Keratinocyte (primary cell): ENCODE data around the gene ADGRV1. TPM values are rescaled to one million over a fixed set of nuclear protein-coding genes. Genes with fewer than 3 reads are reported as not detected.

Experiments
- DNase-seq: peaks from one replicate; pipeline ENCODE4 v3.0.0-alpha.2; 2011; ENCODE audit warnings: low read depth, missing footprints, low spot score
- FAIRE-seq: peaks from 2 replicates; lab custom pipeline; 2011; peaks lifted over from hg19 to GRCh38; lab: Jason Lieb, UNC
- H2AFZ ChIP-seq: 2 replicates; pipeline ENCODE4 v1.6.0; 2012; ENCODE audit warnings: low read length, control low read depth, inconsistent platforms; ENCODE audit not compliant: control insufficient read depth
- H3K27ac ChIP-seq: 2 replicates; pipeline ENCODE4 v1.5.1; 2011; ENCODE audit warnings: low read length; ENCODE audit not compliant: control insufficient read depth, insufficient read depth
- H3K27me3 ChIP-seq: 3 replicates; pipeline ENCODE4 v1.6.0; 2011; ENCODE audit warnings: low read length; ENCODE audit not compliant: control insufficient read depth, insufficient read depth; ENCODE audit errors: extremely low read depth
- H3K36me3 ChIP-seq, 2 experiments: 2 replicates in 1 of 2; 3 replicates in 1 of 2; pipeline ENCODE4 v1.5.1; 2011; ENCODE audit warnings: low read length in 2 of 2, mild to moderate bottlenecking in 1 of 2; ENCODE audit not compliant: control insufficient read depth in 2 of 2, insufficient read depth in 2 of 2; ENCODE audit errors: extremely low read depth in 1 of 2
- H3K4me1 ChIP-seq: 3 replicates; pipeline ENCODE4 v1.5.1; 2011; ENCODE audit warnings: low read length; ENCODE audit not compliant: control insufficient read depth, insufficient read depth; ENCODE audit errors: extremely low read depth
- H3K4me2 ChIP-seq: 3 replicates; pipeline ENCODE4 v1.6.0; 2011; ENCODE audit warnings: low read depth, low read length; ENCODE audit not compliant: control insufficient read depth, insufficient read depth; ENCODE audit errors: extremely low read depth
- H3K4me3 ChIP-seq, 3 experiments: fragments of 200-600 bp in 1 of 3; sonication (generic) in 1 of 3; 2 replicates in 2 of 3; 3 replicates in 1 of 3; pipeline ENCODE4 v1.5.1; 2011 to 2016; ENCODE audit warnings: low read length in 3 of 3, mild to moderate bottlenecking in 3 of 3, control low read depth in 2 of 3, inconsistent platforms in 1 of 3, low read depth in 1 of 3, mixed read lengths in 1 of 3, mixed run types in 1 of 3, moderate library complexity in 1 of 3; ENCODE audit not compliant: control insufficient read depth in 2 of 3, insufficient read depth in 2 of 3; ENCODE audit errors: extremely low read depth in 1 of 3
- H3K79me2 ChIP-seq: 2 replicates; pipeline ENCODE4 v1.6.0; 2012; ENCODE audit warnings: low read length; ENCODE audit not compliant: control insufficient read depth, insufficient read depth
- H3K9ac ChIP-seq: 3 replicates; pipeline ENCODE4 v1.6.0; 2011; ENCODE audit warnings: low read length; ENCODE audit not compliant: control insufficient read depth, insufficient read depth; ENCODE audit errors: extremely low read depth
- H3K9me1 ChIP-seq: 3 replicates; pipeline ENCODE4 v1.6.0; 2011; ENCODE audit warnings: low read length; ENCODE audit not compliant: control insufficient read depth, insufficient read depth; ENCODE audit errors: extremely low read depth
- H3K9me3 ChIP-seq: 2 replicates; pipeline ENCODE4 v1.5.1; 2012; ENCODE audit warnings: low read depth, low read length; ENCODE audit not compliant: control insufficient read depth
- H4K20me1 ChIP-seq: 3 replicates; pipeline ENCODE4 v1.6.0; 2011; ENCODE audit warnings: low read length; ENCODE audit not compliant: control insufficient read depth, insufficient read depth; ENCODE audit errors: extremely low read depth
- EZH2 ChIP-seq: IDR thresholded peaks from one replicate; pipeline ENCODE4 v1.6.1; 2012; ENCODE audit warnings: inconsistent platforms, mild to moderate bottlenecking, low read length, moderate library complexity
- dilution Hi-C: fragments of 300-500 bp; cut with MboI; formaldehyde crosslinking; loops from one replicate; pipeline ENCODE4 v1.7.0; 2020; ENCODE audit warnings: low sequenced_read_pairs; ENCODE audit not compliant: extremely low pct_ligation_motif_present
- polyA plus RNA-seq, 5 experiments: library from polyadenylated mRNA; depleted of rRNA in 3 of 5; stranded (reverse) in 3 of 5; stranded (forward) in 1 of 5; unstranded in 1 of 5; fragments of >200 nt; gene quantifications; 1 replicate in 1 of 5; 2 replicates in 3 of 5; 3 replicates in 1 of 5; pipeline versions ENCODE4 v1.2.1 to v1.2.3, GENCODE V29; 2011 to 2012; ENCODE audit warnings: missing spikeins in 2 of 5, low read depth in 1 of 5, low replicate concordance in 1 of 5
- TF ChIP-seq, protein P1 (sequence below), 3 experiments: IDR thresholded peaks in 1 of 3; conservative IDR thresholded peaks in 1 of 3; optimal IDR thresholded peaks in 1 of 3; 2 replicates in 2 of 3; 3 replicates in 1 of 3; pipeline versions ENCODE3 to v1.5.1; 2011; ENCODE audit warnings: low read length in 3 of 3, mild to moderate bottlenecking in 3 of 3, moderate library complexity in 2 of 3, control low read depth in 1 of 3, inconsistent platforms in 1 of 3; ENCODE audit not compliant: insufficient read depth in 2 of 3; ENCODE audit errors: extremely low read depth in 1 of 3

ADGRV1 gene
- polyA plus RNA-seq, 1 donor (not counting 4 experiments of a cell fraction or from before 2014, with no cell fraction given) = 0.05 TPM

DNA sequence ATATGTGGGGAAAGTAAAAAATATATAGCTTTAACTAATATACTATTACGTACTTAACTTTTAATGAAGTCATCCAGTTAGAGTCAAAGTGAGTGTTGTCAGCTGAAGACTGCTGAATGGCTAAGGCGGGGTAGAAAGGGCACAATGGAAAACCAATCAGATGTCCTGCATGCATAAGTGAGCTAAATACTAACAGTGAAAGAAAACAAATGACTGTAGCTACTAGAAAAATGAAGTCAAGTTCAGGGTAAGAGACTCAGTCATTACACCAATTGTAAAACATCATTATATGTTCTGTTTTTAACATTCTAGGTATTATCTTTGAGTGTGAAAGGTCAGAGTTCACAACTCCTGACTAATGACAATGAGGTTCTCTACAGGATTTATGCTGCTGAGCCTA, 295.2 kb downstream of the ADGRV1 start:
- Histone ChIP-seq H3K4me3 (no peak overlapping the region), H3K36me3 (no peaks in the 10 kb centered on the region), H3K4me1 (peaks cover 8% of the 10 kb centered on the region), H3K4me2 (no peak overlapping the region), H3K9ac (no peak overlapping the region), H4K20me1 (no peaks in the 10 kb centered on the region), H2AFZ (no peak overlapping the region), H3K9me1 (no peaks in the 10 kb centered on the region), H3K27me3 (no peaks in the 10 kb centered on the region), H3K27ac (no peak overlapping the region), H3K9me3 (no peaks in the 10 kb centered on the region), H3K79me2 (no peaks in the 10 kb centered on the region)
- no peak for TF ChIP-seq EZH2
- TF ChIP-seq, protein P1, sequence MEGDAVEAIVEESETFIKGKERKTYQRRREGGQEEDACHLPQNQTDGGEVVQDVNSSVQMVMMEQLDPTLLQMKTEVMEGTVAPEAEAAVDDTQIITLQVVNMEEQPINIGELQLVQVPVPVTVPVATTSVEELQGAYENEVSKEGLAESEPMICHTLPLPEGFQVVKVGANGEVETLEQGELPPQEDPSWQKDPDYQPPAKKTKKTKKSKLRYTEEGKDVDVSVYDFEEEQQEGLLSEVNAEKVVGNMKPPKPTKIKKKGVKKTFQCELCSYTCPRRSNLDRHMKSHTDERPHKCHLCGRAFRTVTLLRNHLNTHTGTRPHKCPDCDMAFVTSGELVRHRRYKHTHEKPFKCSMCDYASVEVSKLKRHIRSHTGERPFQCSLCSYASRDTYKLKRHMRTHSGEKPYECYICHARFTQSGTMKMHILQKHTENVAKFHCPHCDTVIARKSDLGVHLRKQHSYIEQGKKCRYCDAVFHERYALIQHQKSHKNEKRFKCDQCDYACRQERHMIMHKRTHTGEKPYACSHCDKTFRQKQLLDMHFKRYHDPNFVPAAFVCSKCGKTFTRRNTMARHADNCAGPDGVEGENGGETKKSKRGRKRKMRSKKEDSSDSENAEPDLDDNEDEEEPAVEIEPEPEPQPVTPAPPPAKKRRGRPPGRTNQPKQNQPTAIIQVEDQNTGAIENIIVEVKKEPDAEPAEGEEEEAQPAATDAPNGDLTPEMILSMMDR (optimal IDR thresholded peaks at IDR 0.05 in 1 of 3, IDR thresholded peaks at IDR 0.05 in 1 of 3, conservative IDR thresholded peaks at IDR 0.05 in 1 of 3; ENCODE audit: extremely low read depth in 1 of 3, insufficient read depth in 2 of 3, low read length in 3 of 3) = no peak
- DNase-seq = no peak
- dilution Hi-C loops = no loop called here
- no peak for FAIRE-seq

- Histone ChIP-seq H3K9me1 (no peaks in the 10 kb centered on the region), H2AFZ (no peak overlapping the region), H3K9me3 (no peaks in the 10 kb centered on the region), H3K4me1 (peaks cover 8% of the 10 kb centered on the region), H3K4me3 (no peak overlapping the region), H3K36me3 (no peaks in the 10 kb centered on the region), H4K20me1 (no peaks in the 10 kb centered on the region), H3K27ac (no peak overlapping the region), H3K27me3 (no peaks in the 10 kb centered on the region), H3K79me2 (no peaks in the 10 kb centered on the region), H3K9ac (no peak overlapping the region), H3K4me2 (no peak overlapping the region)
- no peak for DNase-seq
- no peak for TF ChIP-seq EZH2
- TF ChIP-seq, protein P1 (optimal IDR thresholded peaks at IDR 0.05 in 1 of 3, IDR thresholded peaks at IDR 0.05 in 1 of 3, conservative IDR thresholded peaks at IDR 0.05 in 1 of 3; ENCODE audit: extremely low read depth in 1 of 3, insufficient read depth in 2 of 3, low read length in 3 of 3) = no peak
- no peak for FAIRE-seq
- dilution Hi-C loops = no loop called here
These were observed 295.6 kb downstream of the ADGRV1 start for GRCh38 chr5:90854169-90854568.
